T follicular helper cell (primary cell): ENCODE results near the gene MYH14.

Source experiments
- DNase-seq: peaks from one replicate; pipeline ENCODE4 v3.0.0-alpha.2; 2020; ENCODE audit warnings: low read depth

Gene MYH14

DNA sequence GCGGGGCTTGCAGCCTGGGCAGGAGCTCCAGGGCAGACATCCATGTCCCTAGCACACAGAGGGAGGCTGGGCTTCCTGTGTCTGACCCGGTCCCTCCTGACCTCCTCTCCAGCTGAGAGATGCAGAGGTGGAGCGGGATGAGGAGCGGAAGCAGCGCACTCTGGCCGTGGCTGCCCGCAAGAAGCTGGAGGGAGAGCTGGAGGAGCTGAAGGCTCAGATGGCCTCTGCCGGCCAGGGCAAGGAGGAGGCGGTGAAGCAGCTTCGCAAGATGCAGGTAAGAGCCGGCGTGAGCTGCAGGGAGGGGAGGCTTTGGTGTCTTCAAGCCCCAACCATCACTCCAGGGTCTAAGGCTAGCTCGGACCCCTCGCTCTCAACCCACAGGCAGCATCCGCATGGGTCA, 87.4 kb downstream of the MYH14 start:
- DNase-seq: no peak

GRCh38 chr19:50292216-50292827, 88.9 kb downstream of the MYH14 start:
- DNase-seq: no peak

GRCh38 chr19:50293263-50294004, 90.0 kb downstream of the MYH14 start:
- no peak for DNase-seq

DNA sequence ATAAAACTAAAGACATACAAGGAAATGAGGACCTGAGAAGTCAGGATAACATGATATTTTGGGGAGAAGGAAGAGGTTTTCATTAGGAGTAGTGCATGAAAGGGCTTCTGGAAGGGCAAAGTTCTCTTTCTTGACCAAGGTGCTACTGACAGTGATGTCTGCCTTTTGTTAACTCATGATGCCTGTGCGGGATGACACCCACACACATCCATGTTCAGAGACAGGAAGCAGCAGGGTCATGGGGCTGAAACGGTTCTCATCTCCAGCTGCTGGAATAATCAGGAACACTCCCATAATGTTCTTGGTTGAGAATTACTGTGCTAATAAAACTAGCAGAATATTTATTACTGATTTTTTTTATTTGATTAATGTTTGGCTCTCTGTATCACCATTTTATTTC, 96.6 kb downstream of the MYH14 start:
- DNase-seq: no peak

DNA sequence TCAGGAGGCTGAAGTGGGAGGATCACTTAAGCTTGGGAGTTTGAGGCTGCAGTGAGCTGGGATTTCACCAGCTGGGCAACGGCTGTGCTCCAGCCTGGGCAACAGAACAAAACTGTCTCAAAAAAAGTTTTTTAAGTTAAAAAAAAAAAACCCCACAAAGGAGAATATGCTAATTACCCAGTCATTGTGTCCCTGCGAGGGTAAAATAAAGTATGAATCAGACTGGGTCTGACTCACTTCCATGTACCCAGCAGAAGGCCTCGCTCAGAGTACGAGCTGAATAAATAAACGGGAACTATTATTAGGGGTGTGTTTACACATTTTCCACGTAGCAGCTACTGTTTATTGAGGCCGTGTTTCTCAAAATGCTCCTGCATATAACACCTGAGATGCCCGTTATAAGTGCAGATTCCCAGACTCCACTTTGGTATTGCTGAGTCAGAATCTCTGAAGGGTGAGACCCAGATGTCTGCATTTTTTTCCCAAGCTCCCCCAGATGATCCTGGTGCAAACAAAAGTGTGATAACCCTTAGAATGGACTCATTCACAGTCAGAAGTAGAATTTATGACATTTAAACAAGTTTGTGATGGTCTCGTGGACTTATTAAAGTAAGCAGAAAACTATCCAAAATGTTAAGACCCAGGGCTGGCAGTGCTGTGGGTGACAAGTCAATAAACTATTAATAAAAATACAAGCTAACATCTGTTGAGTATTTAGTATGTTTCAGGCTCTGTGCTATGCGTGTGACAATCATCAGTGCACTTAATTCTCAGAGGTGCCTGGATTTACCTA, 97.6 kb downstream of the MYH14 start:
- DNase-seq: no peak

DNA sequence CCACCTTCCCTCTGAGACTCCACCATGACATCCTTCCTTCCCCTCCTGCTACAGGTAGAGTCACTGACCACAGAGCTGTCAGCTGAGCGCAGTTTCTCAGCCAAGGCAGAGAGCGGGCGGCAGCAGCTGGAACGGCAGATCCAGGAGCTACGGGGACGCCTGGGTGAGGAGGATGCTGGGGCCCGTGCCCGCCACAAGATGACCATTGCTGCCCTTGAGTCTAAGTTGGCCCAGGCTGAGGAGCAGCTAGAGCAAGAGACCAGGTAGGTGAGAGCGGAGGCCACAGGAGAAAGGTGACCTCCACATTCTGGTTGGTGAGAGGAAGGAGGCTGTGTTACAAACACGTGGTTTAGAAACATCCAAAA, 98.2 kb downstream of the MYH14 start:
- DNase-seq: no peak

- no peak for DNase-seq
These were observed 100.1 kb downstream of the MYH14 start for GRCh38 chr19:50303558-50303957.

DNA sequence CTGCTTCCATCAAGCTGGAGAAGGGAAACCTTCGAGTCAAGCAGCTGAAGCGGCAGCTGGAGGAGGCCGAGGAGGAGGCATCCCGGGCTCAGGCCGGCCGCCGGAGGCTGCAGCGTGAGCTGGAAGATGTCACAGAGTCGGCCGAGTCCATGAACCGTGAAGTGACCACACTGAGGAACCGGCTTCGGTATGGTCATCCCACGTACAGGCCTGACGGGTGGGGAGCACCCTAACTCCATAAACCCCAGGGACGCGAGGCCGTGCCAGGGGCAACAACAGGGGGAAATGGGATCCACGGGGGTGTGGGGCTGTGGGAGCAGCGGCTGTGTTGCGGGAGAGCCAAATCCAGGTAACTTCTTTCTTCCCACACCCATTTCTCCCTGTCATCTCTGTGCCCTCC, 105.6 kb downstream of the MYH14 start:
- no peak for DNase-seq

- no peak for DNase-seq
These were observed 106.1 kb downstream of the MYH14 start for GRCh38 chr19:50309396-50310125.

DNA sequence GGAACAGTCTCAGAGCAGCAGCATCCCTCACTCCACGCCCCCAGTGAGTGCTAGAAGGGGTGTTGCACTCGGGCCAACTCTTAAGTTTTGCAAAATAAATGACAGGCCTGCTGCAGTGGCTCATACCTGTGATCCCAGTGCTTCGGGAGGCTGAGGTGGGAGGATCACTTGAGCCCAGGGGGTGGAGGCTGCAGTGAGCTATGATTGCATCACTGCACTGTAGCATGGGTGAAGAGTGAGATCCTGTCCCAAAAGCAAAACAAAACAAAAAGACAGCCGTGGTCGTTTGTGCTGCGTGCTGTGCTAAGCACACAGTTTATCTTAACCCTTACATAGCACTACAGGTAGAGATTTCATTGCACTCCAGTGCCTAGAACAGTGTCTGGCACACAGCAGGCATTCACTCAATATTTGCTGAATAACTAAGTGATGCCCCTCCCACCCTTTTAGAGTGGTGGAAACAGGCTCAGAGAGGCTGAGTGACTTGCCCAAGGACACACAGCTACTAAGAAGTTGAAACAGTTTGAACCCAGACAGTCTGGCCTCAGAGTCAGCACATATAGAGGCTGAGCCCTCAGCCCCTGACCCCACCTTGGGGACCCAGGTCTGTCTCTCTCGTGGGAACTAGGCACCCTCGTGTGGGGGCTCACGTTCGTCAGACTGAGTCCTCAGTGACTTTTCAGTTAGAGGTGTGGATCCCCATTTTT, 107.5 kb downstream of the MYH14 start:
- DNase-seq: no peak

- DNase-seq: no peak
These were observed 108.6 kb downstream of the MYH14 start for GRCh38 chr19:50311723-50312635.

DNA sequence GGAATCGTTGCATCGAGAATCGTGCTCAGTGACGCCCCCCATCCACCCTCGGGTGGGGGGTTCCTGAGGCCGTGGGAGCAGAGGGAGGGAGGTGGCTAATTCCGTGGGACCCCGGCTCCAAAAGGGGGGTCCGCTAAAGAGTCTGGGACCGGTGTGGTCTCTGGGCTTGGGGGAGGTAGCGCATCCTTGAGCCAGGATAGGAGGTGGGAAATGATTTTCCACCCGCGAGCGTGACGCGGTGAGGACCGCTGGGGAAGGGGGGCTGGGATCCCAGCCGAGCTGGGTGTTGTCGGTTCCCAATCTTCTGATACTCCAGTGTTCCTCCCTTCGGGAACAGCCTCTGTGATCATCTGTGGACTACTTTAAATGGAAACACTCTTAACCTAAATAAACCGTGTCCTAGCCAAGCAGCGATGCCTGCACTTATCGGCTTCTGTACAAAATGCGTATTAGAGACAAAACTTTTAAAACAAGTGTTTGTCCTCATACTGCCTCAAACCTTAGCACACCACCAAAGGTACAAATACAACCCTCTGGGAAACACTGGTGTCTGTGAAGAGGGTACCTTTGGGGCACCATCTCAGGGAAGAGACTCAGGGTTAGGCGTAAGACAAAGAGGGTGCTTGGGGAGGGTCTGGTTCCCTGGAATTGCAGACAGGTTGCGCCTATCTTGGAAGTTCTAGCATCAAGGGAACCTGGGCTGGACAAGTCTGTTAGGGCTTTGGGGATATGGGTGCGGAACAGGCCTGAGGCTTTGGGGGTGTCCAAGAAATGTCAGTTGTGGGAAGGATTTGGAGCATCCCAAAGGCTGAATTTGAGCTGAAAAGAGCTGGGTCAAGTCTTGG, 109.8 kb downstream of the MYH14 start:
- no peak for DNase-seq

GRCh38 chr19:50313812-50314536, 110.6 kb downstream of the MYH14 start:
- no peak for DNase-seq

DNA sequence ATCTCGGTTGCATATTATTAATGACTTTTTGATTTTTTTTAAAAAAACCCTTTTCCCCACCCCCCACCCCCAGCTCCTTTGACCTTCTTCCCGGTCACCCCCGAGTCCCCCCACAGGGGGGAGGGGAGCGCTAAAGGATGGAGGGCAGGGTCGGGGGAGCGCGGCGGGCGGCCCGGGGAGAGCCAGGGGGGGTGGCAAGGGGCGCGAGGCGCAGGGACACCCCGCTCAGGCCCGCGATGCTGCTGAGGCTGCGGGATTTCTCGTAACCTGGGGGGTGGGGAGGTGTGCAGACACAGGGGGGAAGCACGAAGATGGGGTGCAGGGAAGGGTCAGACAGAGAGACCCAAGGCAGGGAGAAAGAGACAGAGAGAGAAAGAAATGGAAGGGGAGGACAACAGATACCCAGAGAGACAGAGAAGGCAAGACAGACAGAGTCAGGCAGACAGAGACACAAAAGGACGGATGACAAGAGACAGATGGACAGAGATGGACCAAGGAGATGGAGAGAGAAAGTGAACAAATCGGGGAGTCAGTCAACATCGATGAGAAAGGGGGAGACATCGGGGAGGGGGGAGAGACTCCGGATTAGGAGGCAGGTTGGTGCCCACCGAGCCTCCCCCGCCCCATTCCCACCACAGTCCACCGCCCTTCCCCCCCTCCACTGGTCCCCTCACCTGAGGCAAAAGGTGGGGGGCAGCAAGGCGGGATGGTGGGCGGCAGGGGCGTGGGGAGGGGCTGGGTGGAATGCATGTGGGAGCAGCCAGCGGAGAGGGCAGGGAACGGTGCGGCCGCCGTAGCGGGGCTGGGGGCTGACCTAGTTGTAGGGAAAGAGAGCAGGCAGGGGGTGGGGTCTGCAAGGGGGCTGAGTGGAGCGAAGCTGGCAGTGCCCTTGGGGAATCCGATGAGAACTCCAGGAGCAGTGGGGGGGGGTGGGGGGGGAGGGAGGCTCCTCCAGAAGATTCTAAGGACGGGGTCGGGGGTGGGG, 111.6 kb downstream of the MYH14 start:
- no peak for DNase-seq

DNA sequence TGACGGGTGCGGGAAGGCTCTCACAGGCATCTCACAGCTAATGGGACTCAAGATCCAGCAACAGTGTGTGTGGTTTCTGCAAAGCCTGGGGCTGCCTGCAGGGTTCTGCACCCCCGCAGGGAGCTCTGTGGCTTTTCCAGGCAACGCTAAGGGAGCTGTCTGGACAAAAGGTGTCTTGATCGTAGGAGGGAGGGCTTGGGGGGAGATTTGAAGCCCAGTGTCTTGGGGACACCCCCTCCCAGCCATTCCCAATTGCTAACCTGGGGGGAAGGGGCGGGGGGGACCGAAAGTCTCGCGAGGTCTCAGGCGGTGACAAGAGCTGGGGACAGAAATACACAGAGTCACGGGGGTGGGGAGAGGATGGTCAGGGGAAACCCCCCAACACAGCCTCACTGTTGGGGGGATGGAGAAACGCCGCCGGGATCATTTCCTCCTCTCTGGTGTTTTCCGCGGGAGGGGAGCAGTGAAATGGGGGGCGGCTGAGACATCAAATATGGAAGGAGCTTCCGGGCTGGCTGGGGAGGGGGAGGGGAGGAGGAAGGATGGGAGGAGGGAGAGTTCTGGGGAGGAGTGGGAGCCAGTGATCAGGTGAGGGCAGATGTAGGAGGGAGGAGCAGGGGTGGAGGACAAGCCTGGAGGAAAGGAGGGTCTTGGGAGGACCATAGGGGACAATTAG, 112.5 kb downstream of the MYH14 start:
- DNase-seq: no peak

GRCh38 chr19:50317115-50317514, 113.7 kb downstream of the MYH14 start:
- no peak for DNase-seq

GRCh38 chr19:50318438-50318837, 115.0 kb downstream of the MYH14 start:
- DNase-seq: no peak
